COLO668 (cell line): Measurements from ENCODE around the gene OTUD6A.
"Not testable (repeated sequence)": the region's sequence is repeated elsewhere in the genome, so short reads cannot be mapped to it uniquely, and the experiment has no call there.

ENCODE experiments used
- DNase-seq: peaks from one replicate; lab custom pipeline; 2025; ENCODE audit not compliant: unreplicated experiment; lab: John Stamatoyannopoulos, UW

The OTUD6A gene

DNA sequence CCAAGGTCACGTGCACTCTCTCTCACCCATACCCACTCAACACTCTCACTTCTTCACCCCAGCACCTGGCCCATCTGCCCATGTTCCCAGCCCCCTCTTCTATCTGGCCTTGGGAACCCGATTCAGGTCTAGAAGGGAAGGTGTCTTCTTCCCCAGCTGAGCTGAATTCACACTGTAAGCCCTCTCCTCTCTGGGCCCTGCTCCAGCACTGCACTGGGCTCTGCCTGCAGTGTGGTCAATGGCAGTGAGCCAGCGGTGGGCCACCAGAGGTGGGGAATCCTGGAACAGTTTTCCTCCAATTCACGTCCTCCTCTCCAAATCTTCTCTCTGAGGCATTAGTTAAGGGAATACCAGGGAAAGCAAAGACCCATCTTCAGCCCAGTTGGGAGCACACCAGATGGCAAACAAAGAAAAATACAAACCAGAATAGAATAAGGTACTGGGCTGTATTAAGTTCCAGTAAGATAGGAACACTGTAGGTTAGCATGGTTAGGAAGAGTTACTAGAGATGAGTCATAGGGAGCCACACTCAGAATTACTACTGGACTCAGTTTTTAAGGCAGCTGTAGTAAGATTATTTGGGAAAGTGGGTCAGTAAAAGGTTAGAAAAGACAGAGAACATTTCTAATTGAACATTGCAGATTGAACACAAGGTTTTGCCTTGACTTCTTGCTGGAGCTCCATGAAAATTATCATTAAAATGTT lies 17.6 kb upstream of the OTUD6A start:
- no peak for DNase-seq

DNA sequence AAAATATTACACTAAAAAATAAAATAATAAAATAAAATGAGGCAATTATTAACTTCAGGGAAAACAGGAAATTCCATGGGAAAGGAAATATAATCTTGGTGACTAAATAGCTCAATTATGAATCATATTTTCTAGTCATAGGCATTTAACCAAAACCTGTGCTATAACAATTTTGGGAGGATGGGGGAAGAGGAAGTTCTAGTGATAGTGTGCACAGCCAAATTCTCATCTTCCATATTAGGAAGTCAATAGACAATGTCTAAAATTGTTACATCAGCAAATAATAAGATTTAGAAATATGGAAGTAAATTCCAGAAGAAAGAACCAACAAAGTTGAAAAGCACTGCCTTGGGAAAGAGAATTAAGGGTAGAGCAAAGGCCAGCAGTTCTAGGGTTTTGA lies 15.3 kb upstream of the OTUD6A start:
- DNase-seq: no peak

DNA sequence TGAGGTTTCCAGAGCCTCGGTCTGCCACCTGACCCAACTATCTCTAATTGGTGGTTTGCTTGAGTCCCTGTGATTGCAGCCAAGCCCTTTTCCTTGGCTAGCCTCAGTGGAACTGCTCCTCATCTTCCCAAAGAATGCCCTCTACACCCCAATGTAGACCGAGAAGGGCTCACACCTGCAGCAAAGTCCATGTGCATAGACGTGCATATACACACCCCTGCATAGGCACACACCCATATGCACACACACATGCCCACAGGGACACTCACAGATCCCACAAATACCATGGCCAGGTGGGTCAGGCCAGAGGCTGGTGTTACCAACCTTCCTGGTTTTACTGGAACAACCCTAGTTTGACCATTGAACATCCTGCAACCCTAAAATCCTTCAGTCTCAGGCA lies 12.9 kb upstream of the OTUD6A start:
- no peak for DNase-seq

DNA sequence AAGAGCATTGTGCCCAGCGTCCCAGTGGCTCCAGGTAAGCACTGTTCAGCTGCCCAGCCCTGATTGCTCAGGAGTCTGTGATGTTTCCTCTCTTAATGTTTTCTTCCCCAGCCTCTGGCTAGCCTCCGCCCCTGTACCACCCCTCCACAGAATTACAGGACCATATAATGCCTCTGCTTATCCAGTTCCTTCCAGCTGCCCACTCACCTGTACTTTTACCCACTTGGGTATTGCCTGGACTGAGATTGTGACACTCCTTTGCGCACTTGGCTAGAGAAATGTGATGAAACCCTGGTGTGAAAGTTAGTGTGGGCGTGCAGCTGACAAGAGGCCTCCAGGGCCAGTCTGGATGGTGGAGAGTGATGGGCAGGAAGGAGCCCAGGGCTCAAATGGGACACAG lies 12.3 kb upstream of the OTUD6A start, which contains the start of gene AWAT2:
Gene AWAT2, minus strand, starts transcription at position 14 of the 400 bp plus-strand sequence. Its CDS starts 6 bp downstream, at position 8.
- DNase-seq: no peak

DNA sequence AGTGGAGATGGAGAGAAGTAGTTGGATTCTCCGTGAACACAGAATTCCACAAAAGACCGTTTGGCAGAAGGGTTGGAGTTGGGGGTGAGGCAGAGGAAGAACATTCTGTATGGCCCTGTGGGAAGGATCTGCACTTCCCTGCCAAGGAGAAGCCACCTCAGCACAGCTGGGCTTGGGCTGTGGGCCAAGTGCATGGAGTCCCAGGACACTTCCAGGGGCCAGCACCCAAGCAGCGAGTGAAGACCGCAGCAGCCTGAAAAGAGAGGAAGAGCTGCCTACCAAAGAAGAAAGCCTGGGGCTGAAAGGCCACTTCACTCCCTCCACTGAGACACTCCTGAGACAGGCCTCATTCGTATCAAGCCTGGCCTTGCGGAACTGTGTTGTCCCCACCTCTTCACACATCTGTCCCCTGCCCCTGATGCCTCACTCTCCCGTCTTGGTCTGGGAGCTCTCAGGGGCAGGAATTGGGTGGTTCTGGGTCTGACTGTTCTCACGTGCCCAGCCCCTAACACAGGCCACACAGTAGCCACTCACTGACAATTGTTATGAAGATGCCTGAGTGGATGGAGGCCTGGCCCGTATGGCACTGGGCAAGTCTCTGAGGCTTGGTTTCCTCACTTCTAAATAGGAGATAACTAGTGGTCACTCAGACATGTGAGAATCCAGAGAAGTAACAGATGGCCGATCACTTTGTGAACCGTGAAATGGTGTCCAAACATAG lies 9.2 kb upstream of the OTUD6A start:
- DNase-seq: no peak

DNA sequence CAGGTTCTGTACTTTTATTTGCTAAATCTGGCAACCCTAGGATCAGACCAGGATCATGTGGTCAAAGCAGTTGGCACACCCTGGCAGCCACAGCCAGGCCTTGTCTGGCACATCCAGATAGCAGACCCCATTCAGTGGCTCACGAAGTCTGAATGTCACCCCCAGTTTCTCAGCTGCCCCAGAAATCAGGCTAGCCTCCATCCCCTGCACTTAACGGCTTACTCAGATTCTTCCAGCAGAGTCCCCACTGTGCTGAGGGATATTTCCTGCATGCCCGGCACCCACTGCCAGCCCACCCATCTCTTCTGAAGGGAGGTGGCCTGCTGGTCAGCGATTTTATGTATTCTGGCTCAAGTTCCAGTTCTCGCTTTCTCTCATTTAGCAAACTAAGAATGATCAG lies 7.9 kb upstream of the OTUD6A start:
- no peak for DNase-seq

DNA sequence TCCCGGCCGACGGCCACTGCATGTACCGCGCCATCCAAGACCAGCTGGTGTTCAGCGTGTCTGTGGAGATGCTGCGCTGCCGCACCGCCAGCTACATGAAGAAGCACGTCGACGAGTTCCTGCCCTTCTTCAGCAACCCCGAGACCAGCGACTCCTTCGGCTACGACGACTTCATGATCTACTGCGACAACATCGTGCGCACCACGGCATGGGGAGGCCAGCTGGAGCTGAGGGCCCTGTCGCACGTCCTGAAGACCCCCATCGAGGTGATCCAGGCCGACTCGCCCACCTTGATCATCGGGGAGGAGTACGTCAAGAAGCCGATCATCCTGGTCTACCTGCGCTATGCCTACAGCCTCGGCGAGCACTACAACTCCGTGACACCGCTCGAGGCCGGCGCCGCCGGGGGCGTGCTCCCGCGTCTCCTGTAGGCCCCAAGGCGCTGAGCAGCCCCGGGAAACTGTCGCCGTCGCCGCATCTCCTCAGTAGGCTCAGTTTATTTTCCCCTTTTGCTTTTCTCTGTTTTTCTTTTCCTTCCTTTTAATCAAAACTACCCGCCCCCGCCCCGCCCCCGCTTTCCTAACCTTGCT lies 799 bp downstream of the OTUD6A start:
- no peak for DNase-seq

DNA sequence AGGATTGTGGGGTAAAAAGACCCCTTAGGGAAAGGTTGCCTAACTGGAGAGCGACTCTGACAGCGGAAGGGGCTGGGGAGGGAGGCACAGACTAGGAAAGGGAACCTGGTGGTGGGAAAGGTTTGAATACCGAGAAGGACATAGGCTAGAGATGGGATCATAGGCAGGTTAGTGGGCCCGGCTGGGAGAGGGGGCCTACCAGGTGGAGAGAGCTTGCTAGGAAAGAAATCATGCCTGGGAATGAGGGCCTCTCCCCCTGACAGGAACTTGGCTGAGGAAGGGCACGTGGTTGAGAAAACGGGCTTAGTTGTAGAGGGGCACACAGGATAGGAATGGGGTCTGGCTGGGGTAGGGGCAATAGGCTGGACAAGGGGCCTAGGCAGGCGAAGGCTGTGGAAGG lies 4.4 kb downstream of the OTUD6A start:
- DNase-seq: no peak

DNA sequence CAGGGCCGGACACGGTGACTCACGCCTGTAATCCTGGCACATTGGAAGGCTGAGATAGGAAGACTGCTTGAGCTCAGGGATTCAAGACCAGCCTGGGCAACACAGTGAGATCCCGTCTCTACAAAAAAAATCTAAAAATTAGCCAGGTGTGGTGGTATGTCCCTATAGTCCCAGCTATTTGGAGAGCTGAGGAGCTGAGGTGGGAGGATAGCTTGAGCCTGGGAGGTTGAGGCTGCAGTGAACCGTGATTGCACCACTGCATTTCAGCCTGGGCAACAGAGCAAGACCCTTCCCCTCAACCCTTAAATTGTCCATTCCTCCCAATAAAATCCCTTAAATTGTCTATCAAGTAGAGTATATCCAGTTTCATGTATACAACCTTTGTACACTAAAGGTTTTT lies 17.0 kb downstream of the OTUD6A start:
- no peak for DNase-seq

DNA sequence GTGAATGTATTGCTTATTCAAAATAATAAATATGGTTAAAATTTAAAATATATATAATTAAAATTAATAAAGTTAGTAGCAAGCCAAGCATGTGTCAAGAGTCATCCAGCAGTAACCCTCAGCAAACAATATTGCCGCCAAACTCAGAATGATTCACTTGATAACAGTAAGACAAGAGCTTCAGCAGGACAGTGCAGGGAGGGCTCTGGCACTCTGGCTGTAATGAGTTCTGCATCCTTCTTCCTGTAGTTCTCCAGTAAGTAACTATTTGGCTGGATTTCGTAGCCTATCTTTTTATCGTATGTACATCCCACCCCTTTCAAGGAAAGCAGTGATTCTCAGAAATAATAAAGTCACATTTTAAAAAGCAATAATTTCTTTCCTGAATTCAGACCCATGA lies 17.6 kb downstream of the OTUD6A start:
- no peak for DNase-seq

DNA sequence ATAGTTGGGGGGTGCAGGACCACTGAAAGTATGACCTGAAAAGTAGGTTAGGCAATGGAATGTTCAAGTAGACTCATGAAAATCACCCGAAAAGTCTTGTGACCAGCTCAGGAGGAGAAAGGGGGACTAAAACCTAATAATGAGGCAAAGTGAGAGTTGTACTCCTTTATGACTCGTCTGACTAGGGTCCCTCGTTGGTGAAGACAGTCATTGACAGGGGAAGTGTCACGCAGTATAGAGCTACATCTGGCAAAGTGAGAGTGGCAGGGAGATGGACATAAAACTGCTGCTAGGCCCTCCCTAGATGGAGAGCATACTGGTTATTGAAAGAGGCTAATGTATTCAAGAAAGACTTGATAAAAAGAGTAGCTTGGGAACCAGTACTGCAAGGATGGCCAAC lies 20.5 kb downstream of the OTUD6A start:
- no peak for DNase-seq

DNA sequence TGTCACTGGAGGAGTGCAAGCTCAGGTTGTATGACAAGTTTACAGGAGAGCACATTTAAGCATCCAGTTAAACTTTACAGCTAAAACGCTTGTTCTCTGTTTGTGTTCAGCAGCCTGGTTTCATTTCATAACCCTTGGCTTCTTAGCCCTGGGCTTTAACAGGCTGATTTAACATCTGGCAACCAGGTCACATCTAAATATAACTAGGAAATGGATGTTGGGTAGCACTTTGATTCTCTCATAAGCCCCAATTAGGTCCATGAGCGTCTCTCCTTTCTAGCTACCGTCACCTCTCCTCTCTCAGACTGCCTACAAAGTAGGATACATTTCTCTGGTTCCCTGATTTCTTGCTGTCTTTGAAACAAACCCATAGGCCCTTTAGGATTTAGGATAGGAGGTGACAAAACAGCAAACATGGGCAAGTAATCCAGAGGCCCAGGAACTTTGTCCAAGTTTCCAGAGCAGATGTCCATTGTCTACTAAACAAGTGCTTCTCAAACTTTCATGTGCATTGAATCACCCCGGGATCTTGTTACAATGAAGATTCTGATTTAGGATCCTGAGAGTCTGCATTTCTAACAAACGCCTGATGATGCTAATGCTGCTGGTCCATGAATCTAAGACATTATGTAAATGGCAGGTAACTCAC lies 22.5 kb downstream of the OTUD6A start:
- DNase-seq: no peak

DNA sequence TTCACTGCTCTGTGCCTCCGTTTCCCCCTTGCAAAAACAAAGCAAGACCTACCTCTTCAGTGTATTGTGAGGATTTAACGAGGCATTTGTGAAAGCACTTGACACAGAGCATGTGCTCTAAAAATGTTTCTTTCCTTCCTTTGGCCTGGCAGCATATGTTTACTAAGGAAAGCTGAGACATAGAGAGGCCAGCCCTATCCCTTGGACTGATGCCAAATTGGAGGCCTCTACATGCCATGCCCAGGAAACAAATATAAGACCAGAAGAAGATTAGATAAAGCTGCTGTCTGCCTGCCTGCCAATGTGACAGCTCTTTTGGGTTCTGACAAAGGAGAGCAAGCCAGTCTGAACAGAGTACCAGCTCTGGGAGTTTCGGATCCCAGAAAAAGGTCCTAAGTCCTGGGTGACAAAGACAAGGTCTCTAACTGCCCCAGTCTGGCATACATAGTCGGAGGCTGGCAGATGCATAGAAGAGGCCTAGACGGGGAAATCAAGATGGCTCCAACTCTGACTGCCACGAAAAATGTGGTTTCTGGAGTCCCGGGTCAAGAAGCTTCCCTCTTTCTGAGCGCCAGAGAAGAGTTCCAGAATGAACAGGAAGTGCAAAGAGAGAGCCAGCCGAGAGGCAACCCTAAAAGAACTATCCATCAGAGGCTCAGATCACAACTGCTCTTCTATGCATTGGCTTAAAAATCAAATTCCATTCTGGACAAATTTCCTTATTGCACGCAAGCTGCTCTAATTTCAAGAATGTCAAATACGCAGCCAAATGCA lies 25.8 kb downstream of the OTUD6A start:
- DNase-seq: no peak

DNA sequence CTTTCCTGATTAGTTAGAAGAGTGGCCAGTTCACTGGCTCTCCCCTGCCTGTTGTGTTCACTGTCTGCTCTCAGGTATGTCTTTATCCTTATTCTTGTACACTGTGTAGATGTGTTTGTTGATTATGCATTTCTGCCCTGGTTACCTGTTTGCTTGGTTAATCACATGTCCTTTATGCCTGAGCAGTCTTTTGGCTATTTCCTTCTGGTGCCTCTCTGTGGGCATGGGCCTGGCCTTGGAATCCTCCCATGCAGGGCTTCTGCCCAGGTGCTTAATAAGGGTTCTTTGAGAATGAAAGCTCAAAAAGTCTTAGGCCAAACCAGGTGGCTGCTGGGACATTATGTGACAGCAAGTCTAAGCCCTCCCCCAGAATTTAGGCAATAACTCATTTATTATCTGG lies 26.5 kb downstream of the OTUD6A start:
- DNase-seq: no peak

DNA sequence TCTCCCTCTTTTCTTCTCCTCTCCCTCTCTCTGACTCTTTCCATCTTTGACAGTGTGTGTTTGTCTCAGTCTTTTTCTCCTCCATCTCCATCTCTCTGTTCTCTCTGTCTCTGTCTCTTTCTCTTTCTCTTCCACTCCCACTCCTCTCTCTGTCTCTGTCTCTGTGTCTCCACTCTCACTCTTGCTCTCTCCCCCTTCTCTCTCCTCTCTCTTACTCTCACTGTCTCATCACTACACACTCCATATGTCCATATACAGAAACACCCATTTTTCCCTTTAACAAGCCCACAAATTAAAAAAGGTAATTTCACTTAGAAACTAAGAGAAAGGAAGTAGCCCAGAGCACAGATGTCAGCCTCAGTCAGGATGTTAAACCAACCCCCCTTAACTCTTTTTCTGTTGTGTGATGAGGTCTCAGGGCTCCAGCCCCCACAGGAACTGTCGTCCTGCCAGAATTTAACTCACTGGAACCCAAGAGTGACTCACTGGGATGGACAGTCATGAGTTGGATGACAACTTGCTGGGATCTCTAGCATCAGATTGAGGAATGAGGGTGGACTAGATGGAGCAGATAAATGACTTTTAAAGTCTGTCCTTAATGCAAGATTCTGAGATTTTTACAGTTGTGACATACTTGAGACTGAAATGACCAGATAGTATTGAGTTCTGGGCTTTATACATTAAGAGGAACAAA lies 27.5 kb downstream of the OTUD6A start:
- DNase-seq: no peak

DNA sequence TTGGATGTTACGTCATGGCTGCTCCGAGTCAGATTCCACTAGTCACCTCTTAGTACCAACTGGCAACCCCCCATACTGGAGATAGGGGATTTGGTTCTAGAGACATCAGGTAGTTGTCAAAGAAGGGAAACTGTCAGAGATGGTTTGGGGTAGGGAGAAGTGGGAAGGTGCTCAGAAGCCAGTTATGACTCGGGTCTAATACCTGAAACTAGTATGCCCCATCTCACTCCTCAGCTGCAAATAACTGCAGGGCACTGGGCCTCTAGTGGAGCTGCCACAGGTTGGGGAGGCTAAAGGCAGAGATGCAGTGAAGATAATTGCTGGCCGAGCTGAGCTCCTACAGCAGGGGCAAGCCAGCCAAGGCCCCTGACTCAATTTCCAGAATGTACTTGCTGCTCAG lies 30.0 kb downstream of the OTUD6A start:
- no peak for DNase-seq

DNA sequence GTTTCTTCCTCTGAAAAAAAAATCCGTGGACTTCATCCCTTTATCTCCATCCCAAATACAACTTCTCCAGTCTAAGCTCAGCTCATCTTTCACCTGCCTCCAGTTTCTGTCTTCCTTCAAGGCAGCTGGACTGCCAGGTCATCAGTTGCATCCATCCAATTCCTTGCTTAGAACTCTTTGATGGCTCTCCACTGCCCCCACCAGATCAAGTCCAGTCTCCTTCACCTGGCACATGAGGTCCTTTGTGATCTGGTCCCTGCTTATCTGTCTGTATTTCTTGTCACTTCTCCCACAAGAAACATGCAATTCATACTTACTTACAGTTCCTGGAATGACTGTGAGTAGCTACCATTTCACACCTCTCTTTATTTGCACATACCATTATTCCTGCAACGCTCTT lies 33.8 kb downstream of the OTUD6A start:
- no peak for DNase-seq

DNA sequence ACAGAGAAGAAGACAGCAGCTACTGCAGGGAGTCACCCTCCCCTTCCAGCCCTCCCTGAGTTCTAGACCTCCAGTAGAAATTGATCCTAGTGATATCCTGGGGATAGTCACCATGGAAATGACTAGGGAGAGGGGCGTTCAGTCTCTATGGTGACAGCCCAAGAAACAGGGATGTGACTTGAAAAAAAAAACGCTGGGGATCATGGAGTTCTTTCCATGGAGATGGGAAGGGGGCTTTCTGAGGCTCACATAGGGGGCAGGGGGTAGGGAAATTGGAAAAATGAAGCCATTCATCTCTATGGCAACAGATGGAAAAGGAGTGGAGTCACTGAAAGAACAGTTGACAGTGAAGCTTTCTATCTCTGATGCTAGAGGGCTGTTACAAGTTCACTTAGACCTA lies 43.0 kb downstream of the OTUD6A start:
- no peak for DNase-seq

DNA sequence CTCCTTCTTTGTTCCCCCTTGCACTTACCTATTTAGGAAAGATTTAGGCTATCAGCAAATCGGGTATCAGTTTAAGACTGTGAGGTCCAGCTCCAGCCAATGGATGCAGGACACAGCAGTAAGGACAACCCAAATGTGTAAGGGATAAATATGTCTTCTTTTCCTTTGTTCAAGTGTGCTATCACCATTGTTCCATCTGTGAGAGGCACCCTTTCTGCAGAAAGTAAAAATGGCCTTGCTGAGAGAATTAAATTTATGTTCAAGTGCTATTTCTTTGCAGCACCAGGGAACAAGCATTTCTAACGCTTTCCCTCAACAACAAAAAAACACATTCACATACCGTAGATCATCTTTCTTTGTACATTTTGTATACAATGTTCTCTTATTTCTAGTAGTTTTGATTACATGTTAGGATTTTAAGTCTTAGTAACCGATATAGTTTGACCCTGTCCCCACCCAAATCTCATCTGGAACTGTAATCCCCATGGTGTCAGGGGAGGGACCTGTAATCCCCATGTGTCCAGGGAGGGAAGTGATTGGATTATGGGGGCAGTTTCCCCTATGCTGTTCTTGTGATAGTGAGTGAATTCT lies 49.3 kb downstream of the OTUD6A start:
- DNase-seq: not testable (repeated sequence)
